HepG2 (cell line): ENCODE measurements around the gene TMEM255B.

Source experiments
- GTF3A ChIP-seq: sonication (generic); formaldehyde crosslinking; conservative IDR thresholded peaks from 2 replicates; pipeline ENCODE4 v1.4.0; 2020; ENCODE audit warnings: mild to moderate bottlenecking, missing genetic modification reagents
- HMGA1 ChIP-seq: sonication (generic); formaldehyde crosslinking; conservative IDR thresholded peaks from 2 replicates; pipeline ENCODE4 v1.4.0; 2020; ENCODE audit warnings: missing genetic modification reagents
- NR3C1 ChIP-seq: sonication (generic); formaldehyde crosslinking; IDR thresholded peaks from 2 replicates; pipeline ENCODE4 v1.4.0; 2020; ENCODE audit warnings: missing genetic modification reagents
- POLR2AphosphoS5 ChIP-seq: IDR thresholded peaks from 2 replicates; pipeline ENCODE4 v1.6.1; 2012; ENCODE audit warnings: low read depth, low read length
- RBM39 ChIP-seq: fragments of 200-400 bp; formaldehyde crosslinking; IDR thresholded peaks from one replicate; pipeline ENCODE4 v1.6.1; 2018; ENCODE audit warnings: antibody characterized with exemption, mild to moderate bottlenecking, low read depth, low read length; ENCODE audit not compliant: poor library complexity, severe bottlenecking
- ZNF121 ChIP-seq: sonication (generic); formaldehyde crosslinking; IDR thresholded peaks from 2 replicates; pipeline ENCODE4 v1.5.0; 2020; ENCODE audit warnings: mild to moderate bottlenecking, missing genetic modification reagents
- TF ChIP-seq, protein P1 (sequence below): sonication (generic); formaldehyde crosslinking; conservative IDR thresholded peaks from 2 replicates; pipeline ENCODE4 v1.8.0; 2022; ENCODE audit warnings: low read depth, missing genetic modification reagents
- TF ChIP-seq, protein P2 (sequence below): sonication (generic); formaldehyde crosslinking; IDR thresholded peaks from 2 replicates; pipeline ENCODE4 v1.8.0; 2022; ENCODE audit warnings: mild to moderate bottlenecking, missing genetic modification reagents; ENCODE audit not compliant: insufficient replicate concordance

DNA sequence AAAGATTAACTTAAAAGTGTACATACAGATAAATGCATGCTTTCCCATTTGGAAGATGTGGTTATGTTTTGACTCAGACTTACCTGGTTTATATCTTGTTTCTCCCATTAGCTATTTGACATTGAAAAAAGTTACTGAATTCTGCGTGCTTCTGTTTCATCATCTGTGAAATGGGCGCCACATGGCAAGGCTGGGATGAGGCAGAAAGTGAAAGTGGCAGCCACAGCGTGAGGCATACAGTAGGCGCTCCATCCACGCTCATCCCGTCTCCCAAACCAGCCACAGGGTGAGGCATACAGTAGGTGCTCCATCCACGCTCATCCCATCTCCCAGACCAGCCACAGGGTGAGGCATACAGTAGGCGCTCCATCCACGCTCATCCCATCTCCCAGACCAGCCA, 14.0 kb upstream of the TMEM255B start:
- TF ChIP-seq RBM39 = no peak
- TF ChIP-seq NR3C1 = no peak
- TF ChIP-seq, protein P1, sequence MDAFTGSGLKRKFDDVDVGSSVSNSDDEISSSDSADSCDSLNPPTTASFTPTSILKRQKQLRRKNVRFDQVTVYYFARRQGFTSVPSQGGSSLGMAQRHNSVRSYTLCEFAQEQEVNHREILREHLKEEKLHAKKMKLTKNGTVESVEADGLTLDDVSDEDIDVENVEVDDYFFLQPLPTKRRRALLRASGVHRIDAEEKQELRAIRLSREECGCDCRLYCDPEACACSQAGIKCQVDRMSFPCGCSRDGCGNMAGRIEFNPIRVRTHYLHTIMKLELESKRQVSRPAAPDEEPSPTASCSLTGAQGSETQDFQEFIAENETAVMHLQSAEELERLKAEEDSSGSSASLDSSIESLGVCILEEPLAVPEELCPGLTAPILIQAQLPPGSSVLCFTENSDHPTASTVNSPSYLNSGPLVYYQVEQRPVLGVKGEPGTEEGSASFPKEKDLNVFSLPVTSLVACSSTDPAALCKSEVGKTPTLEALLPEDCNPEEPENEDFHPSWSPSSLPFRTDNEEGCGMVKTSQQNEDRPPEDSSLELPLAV (CRISPR knock-in tag) = no peak
- TF ChIP-seq, protein P2, sequence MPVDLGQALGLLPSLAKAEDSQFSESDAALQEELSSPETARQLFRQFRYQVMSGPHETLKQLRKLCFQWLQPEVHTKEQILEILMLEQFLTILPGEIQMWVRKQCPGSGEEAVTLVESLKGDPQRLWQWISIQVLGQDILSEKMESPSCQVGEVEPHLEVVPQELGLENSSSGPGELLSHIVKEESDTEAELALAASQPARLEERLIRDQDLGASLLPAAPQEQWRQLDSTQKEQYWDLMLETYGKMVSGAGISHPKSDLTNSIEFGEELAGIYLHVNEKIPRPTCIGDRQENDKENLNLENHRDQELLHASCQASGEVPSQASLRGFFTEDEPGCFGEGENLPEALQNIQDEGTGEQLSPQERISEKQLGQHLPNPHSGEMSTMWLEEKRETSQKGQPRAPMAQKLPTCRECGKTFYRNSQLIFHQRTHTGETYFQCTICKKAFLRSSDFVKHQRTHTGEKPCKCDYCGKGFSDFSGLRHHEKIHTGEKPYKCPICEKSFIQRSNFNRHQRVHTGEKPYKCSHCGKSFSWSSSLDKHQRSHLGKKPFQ (CRISPR knock-in tag) = no peak
- no peak for TF ChIP-seq POLR2AphosphoS5
- no peak for TF ChIP-seq HMGA1
- TF ChIP-seq GTF3A (CRISPR knock-in tag) = no peak
- no peak for TF ChIP-seq ZNF121 (CRISPR knock-in tag)
